Measurements from ENCODE around the gene POPDC2.

The POPDC2 gene

DNA sequence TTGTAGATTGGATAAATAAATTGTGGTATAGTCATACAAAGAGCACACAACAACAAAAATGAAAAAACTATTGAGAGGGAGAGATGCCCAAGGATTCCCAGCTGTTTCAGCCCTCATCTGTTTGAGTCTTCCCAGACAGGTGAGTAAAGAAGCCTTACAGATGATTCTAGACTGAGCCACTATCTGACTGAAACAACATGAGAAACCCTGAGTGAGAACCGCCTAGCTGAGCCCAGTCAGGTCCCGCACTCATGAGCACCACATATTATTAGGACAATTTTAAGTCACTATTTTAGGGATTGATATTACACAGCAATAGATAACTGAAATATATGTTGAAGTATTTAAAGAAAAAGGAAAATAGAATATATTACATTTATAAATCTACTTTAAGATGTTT is 19.0 kb downstream of the POPDC2 start:
- DNase-seq (ENCODE audit: low spot score): no peak
- TF ChIP-seq CTCF (IDR thresholded peaks at IDR 0.05; ENCODE audit: extremely low read depth, insufficient read depth, missing control alignments): no peak
- in situ Hi-C loops (cut with MboI; ENCODE audit: low pct_unique_long_range_greater_than_20kb, low sequenced_read_pairs, unreplicated experiment): no loop called here

DNA sequence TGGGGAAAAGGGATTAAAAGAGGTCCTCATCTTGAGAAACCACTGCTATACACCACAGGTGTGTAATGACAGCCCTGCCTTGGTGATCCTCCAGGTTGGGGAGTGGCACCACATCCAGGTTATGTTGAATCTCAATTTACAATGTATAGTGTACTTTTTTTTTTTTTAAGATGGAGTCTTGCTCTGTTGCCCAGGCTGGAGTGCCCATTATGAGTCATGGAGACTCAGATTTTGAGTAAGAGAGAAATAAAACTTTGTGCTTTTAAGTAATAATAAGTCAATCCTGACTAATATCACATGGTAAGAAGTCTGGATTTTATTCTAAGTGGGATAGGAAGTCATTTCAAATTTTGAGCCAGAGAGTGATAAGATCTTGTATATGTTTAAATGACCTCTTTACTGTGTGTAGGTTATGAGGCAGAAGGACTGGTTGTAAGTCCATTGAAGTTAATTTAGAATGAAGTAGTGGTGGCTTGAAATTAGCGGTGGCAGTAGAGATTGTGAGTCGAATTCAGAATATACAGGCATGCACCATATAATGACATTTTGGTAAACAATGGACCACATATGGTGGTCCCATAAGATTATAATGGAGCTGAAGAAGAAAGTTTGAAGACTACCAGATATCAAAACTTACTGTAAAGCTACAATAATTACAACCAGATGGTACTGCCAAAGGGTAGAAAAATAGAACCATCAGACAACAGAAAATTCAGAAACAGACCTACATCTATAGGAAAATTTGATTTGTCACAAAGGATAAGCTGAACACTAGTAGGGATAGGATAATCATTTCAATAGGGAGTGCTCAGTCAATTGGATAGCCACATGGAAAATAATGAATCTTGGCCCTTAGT is 20.7 kb downstream of the POPDC2 start:
- DNase-seq (ENCODE audit: low spot score): no peak
- TF ChIP-seq CTCF (IDR thresholded peaks at IDR 0.05; ENCODE audit: extremely low read depth, insufficient read depth, missing control alignments): no peak
- in situ Hi-C loops (cut with MboI; ENCODE audit: low pct_unique_long_range_greater_than_20kb, low sequenced_read_pairs, unreplicated experiment): no loop called here

- TF ChIP-seq CTCF (IDR thresholded peaks at IDR 0.05; ENCODE audit: extremely low read depth, insufficient read depth, missing control alignments): no peak
- in situ Hi-C loops (cut with MboI; ENCODE audit: low pct_unique_long_range_greater_than_20kb, low sequenced_read_pairs, unreplicated experiment): no loop called here
- DNase-seq (ENCODE audit: low spot score): no peak
These were observed 22.5 kb downstream of the POPDC2 start for GRCh38 chr3:119637679-119638477.

DNA sequence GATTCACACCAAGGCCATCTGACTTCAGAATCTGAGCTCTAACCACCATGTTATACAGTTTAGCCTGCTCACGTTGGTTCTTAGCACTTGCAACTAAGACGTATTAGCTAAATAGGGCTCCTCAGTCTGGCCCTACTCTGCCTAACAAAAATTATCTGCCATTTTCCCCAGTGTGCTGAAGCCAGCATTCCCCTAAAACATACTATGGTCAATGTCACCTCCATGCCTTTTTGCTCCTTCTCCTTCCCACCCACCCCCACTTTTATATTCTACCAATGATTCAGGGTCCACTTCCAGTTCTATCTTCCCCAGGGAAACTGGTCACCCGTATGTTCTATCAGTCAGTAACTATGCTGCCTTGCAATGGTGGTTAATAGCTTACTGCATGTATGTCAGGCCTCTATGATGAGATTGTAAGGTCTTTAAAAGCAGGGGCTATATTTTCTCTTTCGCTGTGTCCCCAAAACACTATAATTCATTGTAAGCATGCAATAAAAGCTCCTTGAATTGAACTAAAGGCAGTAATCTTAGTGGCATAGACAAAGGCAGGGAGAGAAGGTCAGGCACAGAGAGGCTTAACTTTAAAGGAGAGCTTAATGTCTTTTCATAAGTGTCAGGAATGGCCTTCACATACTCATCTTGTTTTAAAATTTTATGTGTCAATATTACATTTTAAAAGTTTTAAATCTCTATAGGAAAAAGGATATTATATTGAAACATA is 23.3 kb downstream of the POPDC2 start:
- TF ChIP-seq CTCF (IDR thresholded peaks at IDR 0.05; ENCODE audit: extremely low read depth, insufficient read depth, missing control alignments): no peak
- no peak for DNase-seq (ENCODE audit: low spot score)
- in situ Hi-C loops (cut with MboI; ENCODE audit: low pct_unique_long_range_greater_than_20kb, low sequenced_read_pairs, unreplicated experiment): no loop called here

DNA sequence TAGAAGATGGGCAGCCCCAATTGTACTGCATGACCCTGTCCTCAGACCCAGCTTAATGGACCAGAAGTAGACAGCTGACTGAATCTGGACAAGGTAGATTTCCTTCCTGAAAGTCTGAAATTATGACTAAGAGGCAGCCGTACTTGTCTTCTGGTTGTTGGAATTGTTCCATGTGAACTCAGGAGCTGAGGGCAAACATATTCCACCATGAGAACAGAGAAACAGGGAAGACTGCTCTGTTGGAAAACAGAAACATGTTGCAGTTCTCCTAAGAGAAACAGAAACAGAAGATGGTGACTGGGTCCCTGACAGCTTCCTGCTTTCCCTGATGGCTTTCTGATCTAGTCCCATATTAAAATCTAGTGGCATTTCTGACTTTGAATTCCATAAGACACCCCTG is 24.1 kb downstream of the POPDC2 start:
- no peak for DNase-seq (ENCODE audit: low spot score)
- no peak for TF ChIP-seq CTCF (IDR thresholded peaks at IDR 0.05; ENCODE audit: extremely low read depth, insufficient read depth, missing control alignments)
- in situ Hi-C loops (cut with MboI; ENCODE audit: low pct_unique_long_range_greater_than_20kb, low sequenced_read_pairs, unreplicated experiment): no loop called here

GRCh38 chr3:119635719-119636118 is 24.7 kb downstream of the POPDC2 start:
- no peak for TF ChIP-seq CTCF (IDR thresholded peaks at IDR 0.05; ENCODE audit: extremely low read depth, insufficient read depth, missing control alignments)
- in situ Hi-C loops (cut with MboI; ENCODE audit: low pct_unique_long_range_greater_than_20kb, low sequenced_read_pairs, unreplicated experiment): no loop called here
- DNase-seq (ENCODE audit: low spot score): no peak

All from GM13977 (cell line).